GM12878 (cell line): ENCODE measurements around the gene PIAS1. TPM values are rescaled to one million over a fixed set of nuclear protein-coding genes. Genes with fewer than 3 reads are reported as not detected.

Source experiments
- ATAC-seq: fragments of 200-7000 bp; cut with Tn5 transposase; 3 replicates; pipeline ENCODE4 v1.9.1; 2020; ENCODE audit warnings: mild to moderate bottlenecking, moderate library complexity
- BruUV-seq: library from RNA; stranded (reverse); fragments of 400-500 nt; replicated peaks from 2 replicates; lab custom pipeline; 2021; lab: Mats Ljungman, UMichigan
- CTCF ChIA-PET: fragments of 300-600 bp; sonication (Branson Sonifier 250); formaldehyde crosslinking; extraction: SDS; loops from one replicate; lab custom pipeline; 2021; ENCODE audit warnings: inconsistent platforms; lab: Yijun Ruan, JAX
- POLR2A ChIA-PET: fragments of 350-600 bp; formaldehyde crosslinking; extraction: SDS; loops from one replicate; lab custom pipeline; 2021; ENCODE audit warnings: inconsistent platforms; lab: Charles Lee
- RAD21 ChIA-PET: fragments of 300-600 bp; sonication (Branson Sonifier 250); formaldehyde crosslinking; loops from one replicate; lab custom pipeline; 2023; ENCODE audit warnings: antibody characterized with exemption; ENCODE audit not compliant: unreplicated experiment; lab: Charles Lee
- SMC1A ChIA-PET: fragments of 300-600 bp; sonication (Branson Sonifier 250); formaldehyde crosslinking; loops from one replicate; lab custom pipeline; 2023; ENCODE audit not compliant: unreplicated experiment, uncharacterized antibody; lab: Charles Lee
- DNase-seq: peaks from one replicate; pipeline ENCODE4 v3.0.0-alpha.2; 2011; ENCODE audit warnings: low read depth, low spot score
- FAIRE-seq: peaks from 3 replicates; lab custom pipeline; 2011; peaks lifted over from hg19 to GRCh38; lab: Jason Lieb, UNC
- H2AFZ ChIP-seq: 2 replicates; pipeline ENCODE4 v1.6.0; 2011; ENCODE audit warnings: low read depth, low read length, control low read depth; ENCODE audit not compliant: control insufficient read depth
- H3K27ac ChIP-seq: 2 replicates; pipeline ENCODE4 v1.5.1; 2011; ENCODE audit warnings: control low read depth; ENCODE audit not compliant: control insufficient read depth, insufficient read depth
- H3K27me3 ChIP-seq, 2 experiments: replicated peaks in 1 of 2; 2 replicates each; pipeline versions ENCODE4 v1.6.0 to v1.6.1; 2011; ENCODE audit warnings: low read length in 1 of 2; ENCODE audit not compliant: control insufficient read depth in 2 of 2, insufficient read depth in 2 of 2
- H3K36me3 ChIP-seq, 2 experiments: 2 replicates each; pipeline ENCODE4 v1.5.1; 2011; ENCODE audit warnings: low read length in 1 of 2; ENCODE audit not compliant: control insufficient read depth in 2 of 2, insufficient read depth in 2 of 2
- H3K4me1 ChIP-seq: 2 replicates; pipeline ENCODE4 v1.6.1; 2011; ENCODE audit warnings: mild to moderate bottlenecking, low read length, moderate library complexity, mixed read lengths; ENCODE audit not compliant: control insufficient read depth, insufficient read depth
- H3K4me2 ChIP-seq: 2 replicates; pipeline ENCODE4 v1.6.0; 2011; ENCODE audit warnings: control low read depth; ENCODE audit not compliant: control insufficient read depth, insufficient read depth
- H3K4me3 ChIP-seq: fragments of 200-600 bp; sonication (generic); 2 replicates; pipeline ENCODE4 v1.5.1; 2016
- H3K79me2 ChIP-seq: 2 replicates; pipeline ENCODE4 v1.6.0; 2011; ENCODE audit warnings: low read length; ENCODE audit not compliant: control insufficient read depth, insufficient read depth
- H3K9ac ChIP-seq: 2 replicates; pipeline ENCODE4 v1.8.0; 2011; ENCODE audit warnings: low read length, control low read depth, mixed read lengths; ENCODE audit not compliant: control insufficient read depth, insufficient read depth
- H3K9me3 ChIP-seq: replicated peaks from 3 replicates; pipeline ENCODE4 v1.5.1; 2011; ENCODE audit warnings: mild to moderate bottlenecking, low read length; ENCODE audit not compliant: control insufficient read depth, insufficient read depth
- H4K20me1 ChIP-seq: 2 replicates; pipeline ENCODE4 v1.6.0; 2011; ENCODE audit not compliant: control insufficient read depth, insufficient read depth
- ASH2L ChIP-seq: fragments of 300-600, 200-600 bp; sonication (generic); IDR thresholded peaks from 2 replicates; pipeline ENCODE4 v1.6.1; 2017; ENCODE audit warnings: low read depth, mild to moderate bottlenecking, borderline replicate concordance
- CREM ChIP-seq: IDR thresholded peaks from 2 replicates; pipeline ENCODE4 v1.6.1; 2014; ENCODE audit warnings: antibody characterized with exemption, low read depth
- DPF2 ChIP-seq: fragments of 450-650 bp; IDR thresholded peaks from 2 replicates; pipeline ENCODE4 v1.6.1; 2017; ENCODE audit warnings: mild to moderate bottlenecking
- EED ChIP-seq: sonication (generic); IDR thresholded peaks from 2 replicates; pipeline ENCODE4 v1.6.1; 2016; ENCODE audit warnings: antibody characterized with exemption, low read depth
- GATAD2B ChIP-seq: fragments of 450-650 bp; conservative IDR thresholded peaks from 2 replicates; pipeline ENCODE4 v1.6.1; 2017; ENCODE audit warnings: low read depth, mild to moderate bottlenecking, moderate library complexity
- HDAC2 ChIP-seq: fragments of 200-600 bp; sonication (generic); IDR thresholded peaks from 2 replicates; pipeline ENCODE4 v1.6.1; 2017
- MXI1 ChIP-seq: fragments of 150-350 bp; IDR thresholded peaks from 2 replicates; pipeline ENCODE4 v1.6.1; 2011; ENCODE audit warnings: low read depth, mild to moderate bottlenecking, inconsistent platforms, low read length, improper control_type of control experiment
- MYB ChIP-seq: fragments of 150-350 bp; IDR thresholded peaks from 2 replicates; pipeline ENCODE4 v1.6.1; 2014; ENCODE audit warnings: mild to moderate bottlenecking, low read depth, low read length, borderline replicate concordance
- NFXL1 ChIP-seq: fragments of 450-650 bp; IDR thresholded peaks from 2 replicates; pipeline ENCODE4 v1.6.1; 2017; ENCODE audit warnings: antibody characterized with exemption, mild to moderate bottlenecking, borderline replicate concordance
- PAX5 ChIP-seq: IDR thresholded peaks from 2 replicates; pipeline ENCODE4 v1.6.1; 2011; ENCODE audit warnings: low read depth, low read length, borderline replicate concordance
- SIX5 ChIP-seq: IDR thresholded peaks from 2 replicates; pipeline ENCODE4 v1.6.1; 2011; ENCODE audit warnings: mild to moderate bottlenecking, low read depth, low read length, moderate library complexity; ENCODE audit not compliant: severe bottlenecking
- WRNIP1 ChIP-seq: IDR thresholded peaks from 2 replicates; pipeline ENCODE4 v1.6.1; 2011; ENCODE audit warnings: low read depth, low read length, improper control_type of control experiment, borderline replicate concordance
- WGBS: methylation state at CpG from one replicate; pipeline ENCODE4 v1.1.6; 2016; ENCODE audit warnings: low lambda C conversion rate; ENCODE audit not compliant: insufficient replicate concordance, insufficient coverage; ENCODE audit errors: missing lambda C conversion rate; 5-methylcytosine and 5-hydroxymethylcytosine counted together
- in situ Hi-C: fragments of 300-500 bp; cut with MboI; formaldehyde crosslinking; loops from 9 replicates; pipeline ENCODE4 v1.14.3; 2018; ENCODE audit warnings: mixed read lengths
- intact Hi-C: fragments of 100-400 bp; cut with micrococcal nuclease; formaldehyde crosslinking; loops from one replicate; pipeline ENCODE4 v1.14.2; 2022; ENCODE audit not compliant: unreplicated experiment
- polyA plus RNA-seq, 11 experiments: library from polyadenylated mRNA; depleted of rRNA in 4 of 11; unstranded in 6 of 11; stranded (reverse) in 5 of 11; fragments of >200 nt; fragmentation: Nextera tagmentation in 4 of 11; fragmentation: Illumina TruSeq in 1 of 11; extraction: Ambion mirVana in 4 of 11; extraction: Trizol in 1 of 11; gene quantifications; 1 replicate in 1 of 11; 2 replicates in 10 of 11; pipeline versions ENCODE4 v1.2.1 to v1.2.3, GENCODE V29; 2011 to 2016; ENCODE audit warnings: inconsistent platforms in 2 of 11, missing spikeins in 2 of 11, low read depth in 1 of 11
- total RNA-seq, 4 experiments: library from RNA; depleted of rRNA in 3 of 4; stranded (reverse); fragments of >200 nt in 3 of 4; fragmentation: Illumina TruSeq in 1 of 4; extraction: Trizol in 1 of 4; gene quantifications; 2 replicates each; pipeline versions ENCODE4 v1.2.1 to v1.2.3, GENCODE V29; 2013 to 2021
- TF ChIP-seq, protein P1 (sequence below): IDR thresholded peaks from 2 replicates; pipeline ENCODE4 v1.6.1; 2011; ENCODE audit warnings: low read depth, low read length, improper control_type of control experiment, borderline replicate concordance

Gene PIAS1
- total and polyA plus RNA-seq, 10 of the 15 experiments (the other 5 are each of a cell fraction or from before 2014, with no cell fraction given): 20.2 to 96.3 (median 37.0) TPM

DNA sequence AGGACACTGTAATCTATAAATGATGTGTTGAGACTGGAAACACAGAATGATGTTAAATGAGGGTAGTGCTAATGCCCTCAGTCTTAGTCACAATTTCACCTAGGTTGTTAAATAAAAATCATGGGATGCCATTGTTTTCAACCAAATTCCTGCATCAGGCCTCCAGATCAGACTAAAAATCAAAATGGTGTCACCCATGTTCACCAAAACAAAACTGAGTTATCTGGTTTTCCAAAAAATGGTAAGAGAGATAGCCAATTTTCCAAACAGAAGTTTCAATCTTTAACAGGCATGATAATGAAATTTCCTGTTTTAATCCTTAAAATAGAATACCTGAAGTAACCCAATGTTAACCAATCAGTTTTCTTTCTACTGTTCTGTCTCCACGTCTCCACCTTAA lies 2.2 kb upstream of the PIAS1 start:
- Histone ChIP-seq H4K20me1 (no peaks in the 10 kb centered on the region), H3K4me2 (no peak overlapping the region), H3K9me3 (no peaks in the 10 kb centered on the region; the same call in 2 of the 3 replicates), H3K36me3 (no peaks in the 10 kb centered on the region), H3K79me2 (peaks cover 28% of the 10 kb centered on the region), H3K9ac (no peak overlapping the region), H3K4me3 (no peak overlapping the region), H3K4me1 (peaks cover 6% of the 10 kb centered on the region), H3K27me3 (no peaks in the 10 kb centered on the region), H3K27ac (no peak overlapping the region), H2AFZ (no peak overlapping the region)
- FAIRE-seq (no peak), ATAC-seq (no peak), DNase-seq (no peak)
- ChIA-PET SMC1A (interaction anchor here (1.0 kb wide), 2 partner anchors 18 to 195 kb away, joined by 3 read pairs; no protein-coding TSS in a partner anchor), CTCF (no interaction called here), POLR2A (interaction anchor here (0.5 kb wide), 1 partner anchor 1384 kb away, joined by 8 read pairs; no protein-coding TSS in a partner anchor), RAD21 (interaction anchor here (1.2 to 1.4 kb wide), 2 partner anchors 114 to 188 kb away, joined by 3 read pairs; no protein-coding TSS in a partner anchor)
- BruUV-seq: no TSS peak
- in situ Hi-C loops: no loop called here
- WGBS: 100% methylated on average over 1 of the region's 1 CpG
- TF ChIP-seq ASH2L (no peak), DPF2 (no peak), CREM (no peak), HDAC2 (no peak), EED (no peak), MYB (no peak), NFXL1 (no peak), WRNIP1 (no peak), SIX5 (no peak), PAX5 (no peak), MXI1 (no peak), GATAD2B (no peak)
- TF ChIP-seq, protein P1, sequence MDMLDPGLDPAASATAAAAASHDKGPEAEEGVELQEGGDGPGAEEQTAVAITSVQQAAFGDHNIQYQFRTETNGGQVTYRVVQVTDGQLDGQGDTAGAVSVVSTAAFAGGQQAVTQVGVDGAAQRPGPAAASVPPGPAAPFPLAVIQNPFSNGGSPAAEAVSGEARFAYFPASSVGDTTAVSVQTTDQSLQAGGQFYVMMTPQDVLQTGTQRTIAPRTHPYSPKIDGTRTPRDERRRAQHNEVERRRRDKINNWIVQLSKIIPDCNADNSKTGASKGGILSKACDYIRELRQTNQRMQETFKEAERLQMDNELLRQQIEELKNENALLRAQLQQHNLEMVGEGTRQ: no peak
- intact Hi-C loops: no loop called here
